Left hindlimb (tissue), 1 donor: Measurements from ENCODE around the gene CCDC192.
"Not testable (repeated sequence)": the region's sequence is repeated elsewhere in the genome, so short reads cannot be mapped to it uniquely, and the experiment has no call there.

Experiments used
- DNase-seq: peaks from one replicate; pipeline ENCODE4 v3.0.0-alpha.2; 2018

Gene CCDC192

GRCh38 chr5:127766676-127767335 lies 63.6 kb downstream of the CCDC192 start:
- DNase-seq: no peak

DNA sequence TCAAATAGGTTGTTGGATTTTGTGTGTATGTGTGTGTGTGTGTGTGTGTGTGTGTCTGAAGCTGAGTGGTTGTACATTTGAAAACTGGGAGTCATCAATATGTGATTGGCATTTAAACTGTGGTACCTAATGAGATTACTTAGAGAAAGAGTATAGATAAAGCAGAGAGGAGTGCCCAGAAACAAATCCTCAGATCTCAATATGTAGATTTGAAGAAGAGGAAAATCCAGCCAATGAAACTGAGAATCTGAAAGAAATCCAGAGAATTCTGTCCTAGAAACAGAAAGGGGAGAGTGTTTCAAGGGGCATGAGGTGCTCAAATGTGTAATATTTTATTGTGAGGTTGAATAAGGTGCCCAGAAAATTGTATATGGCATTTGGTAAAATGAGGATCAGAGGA lies 66.2 kb downstream of the CCDC192 start:
- DNase-seq: no peak

DNA sequence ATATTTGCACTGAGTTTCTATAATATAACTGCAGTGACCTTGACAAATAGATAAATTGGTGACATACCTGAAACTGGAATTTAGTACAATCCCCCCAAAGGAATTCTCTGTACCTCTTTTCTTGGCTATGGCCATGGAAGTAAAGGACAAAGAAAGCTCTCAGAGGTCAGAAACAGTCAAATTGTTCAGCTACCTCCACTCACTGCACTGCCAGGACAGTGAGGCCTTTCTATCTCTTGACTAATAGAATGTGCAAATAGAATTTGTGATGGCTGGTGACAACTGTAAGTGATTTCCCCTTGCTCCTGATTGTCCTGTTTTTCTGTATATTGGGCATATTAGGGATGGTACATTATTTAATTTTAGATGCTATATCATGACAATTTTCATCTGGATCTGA lies 67.1 kb downstream of the CCDC192 start:
- no peak for DNase-seq

- no peak for DNase-seq
Observed at GRCh38 chr5:127772531-127772930, 69.3 kb downstream of the CCDC192 start.

DNA sequence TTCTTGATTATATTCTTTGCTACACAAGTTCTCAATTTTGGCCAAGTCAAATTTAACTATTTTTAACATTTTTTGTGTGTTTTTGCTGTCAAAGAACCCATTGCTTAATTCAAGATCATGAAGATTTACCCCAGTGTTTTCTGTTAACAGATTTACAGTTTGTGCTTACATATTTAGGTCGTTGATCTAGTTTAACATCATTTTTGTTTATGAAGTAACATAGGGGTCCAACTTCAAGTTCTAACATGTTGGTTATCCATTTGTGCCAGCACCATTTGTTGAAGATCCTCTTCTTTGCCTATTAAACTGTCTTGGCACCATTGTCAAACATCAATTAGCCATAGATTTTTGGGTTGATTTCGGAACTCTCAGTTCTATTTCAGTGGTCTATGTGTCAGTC lies 71.0 kb downstream of the CCDC192 start:
- DNase-seq: no peak

DNA sequence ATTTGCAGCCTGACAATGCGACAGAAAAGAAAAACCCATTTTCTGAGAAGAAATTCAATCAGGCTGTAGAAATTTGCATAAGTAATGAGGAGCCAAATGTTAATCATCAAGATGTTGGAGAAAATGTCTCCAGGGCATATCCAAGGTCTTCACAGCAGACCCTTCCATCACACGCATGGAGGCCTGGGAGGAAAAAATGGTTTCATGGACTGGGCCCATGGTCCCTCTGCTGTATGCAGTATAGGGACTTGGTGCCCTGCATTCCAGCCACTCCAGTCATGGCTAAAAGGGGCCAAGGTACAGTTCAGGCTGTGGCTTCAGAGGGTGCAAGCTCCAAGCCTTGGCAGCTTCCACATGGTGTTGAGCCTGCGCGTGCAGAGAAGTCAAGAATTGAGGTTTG lies 73.3 kb downstream of the CCDC192 start:
- no peak for DNase-seq

GRCh38 chr5:127777957-127778356 lies 74.8 kb downstream of the CCDC192 start:
- DNase-seq: no peak

DNA sequence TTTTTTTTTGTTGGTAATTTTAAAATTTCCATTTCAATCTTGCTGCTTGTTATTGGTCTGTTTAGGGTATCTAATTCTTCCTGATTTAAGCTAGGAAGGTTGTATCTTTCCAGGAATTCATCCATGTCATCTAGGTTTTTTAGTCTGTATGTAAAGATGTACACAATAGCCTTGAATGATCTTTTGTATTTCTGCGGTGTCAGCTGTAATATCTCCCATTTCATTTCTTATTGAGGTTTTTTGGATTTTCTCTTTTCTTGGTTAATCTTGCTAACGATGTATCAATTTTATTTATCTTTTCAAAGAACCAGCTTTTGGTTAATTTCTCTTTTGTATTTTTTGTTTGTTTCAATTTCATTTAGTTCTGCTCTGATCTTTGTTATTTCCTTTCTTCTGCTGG lies 79.3 kb downstream of the CCDC192 start:
- DNase-seq: not testable (repeated sequence)

DNA sequence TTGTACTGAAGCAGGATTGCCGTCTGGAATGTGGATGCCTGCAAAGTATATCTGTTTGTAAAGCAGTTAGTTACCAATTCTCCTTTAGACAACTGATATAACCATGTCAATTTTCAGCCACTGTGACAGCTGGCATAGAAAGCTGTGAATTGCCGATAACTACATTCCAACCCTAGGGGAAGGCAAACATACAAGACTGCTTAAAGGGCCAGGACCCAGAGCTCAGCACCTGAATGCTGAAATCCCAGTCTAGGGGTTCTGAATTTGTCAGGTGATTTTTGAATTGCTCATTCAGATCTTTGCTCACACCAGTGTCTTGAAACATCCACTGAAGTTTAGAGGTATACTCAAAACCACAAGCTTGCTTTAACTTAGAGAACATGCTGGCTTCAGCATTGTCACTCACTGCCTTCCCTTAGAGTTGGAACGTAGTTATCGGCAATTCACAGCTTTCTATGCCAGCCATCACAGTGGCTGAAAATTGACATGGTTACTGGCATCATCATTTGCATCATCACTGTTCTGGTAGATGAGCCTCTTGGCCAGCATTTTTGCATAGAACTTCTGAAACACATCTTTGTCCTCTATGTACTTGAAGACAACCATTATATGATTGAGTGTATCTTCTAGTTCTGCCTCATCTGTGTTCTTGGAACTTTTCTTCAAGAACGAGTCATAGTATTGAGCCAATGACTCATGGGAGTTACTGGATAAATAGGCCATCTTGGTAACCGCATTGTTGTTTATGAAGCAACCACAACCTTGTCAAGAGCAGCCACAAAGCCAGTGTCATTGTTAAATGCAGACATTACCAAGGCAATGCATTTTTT lies 82.1 kb downstream of the CCDC192 start:
- no peak for DNase-seq

DNA sequence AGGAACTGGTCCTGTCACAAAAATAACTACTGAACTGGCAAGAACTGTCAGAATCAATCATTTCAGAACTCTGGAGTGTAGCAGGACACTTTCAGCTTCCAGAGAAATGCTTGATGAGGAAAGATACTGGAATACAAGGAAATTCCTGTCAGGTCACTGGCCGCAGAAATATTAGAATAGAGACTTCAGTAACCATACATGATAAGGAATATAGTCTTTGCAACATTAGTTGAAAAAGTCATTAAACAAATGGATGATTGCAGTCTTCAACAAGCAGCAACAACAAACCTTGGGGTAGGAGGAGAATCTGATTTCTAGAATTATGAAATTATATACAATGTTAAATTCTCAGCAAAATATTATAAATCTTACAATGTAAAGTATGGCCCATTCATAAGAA lies 88.2 kb downstream of the CCDC192 start:
- no peak for DNase-seq

DNA sequence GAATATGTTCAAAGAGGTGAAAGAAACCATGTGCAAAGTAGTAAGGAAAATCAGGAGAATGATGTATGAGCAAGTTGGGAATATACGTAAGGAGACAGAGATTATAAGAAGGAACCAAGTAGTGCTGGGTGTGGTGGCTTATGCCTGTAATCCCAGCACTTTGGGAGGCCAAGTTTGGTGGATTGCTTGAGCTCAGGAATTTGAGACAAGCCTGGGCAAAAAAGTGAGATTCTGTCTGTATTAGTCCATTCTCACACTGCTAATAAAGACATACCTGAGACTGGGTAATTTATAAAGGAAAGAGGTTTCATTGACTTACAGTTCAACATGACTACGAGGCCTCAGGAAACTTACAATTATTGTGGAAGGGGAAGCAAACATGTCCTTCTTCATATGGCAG lies 88.7 kb downstream of the CCDC192 start:
- DNase-seq: not testable (repeated sequence)

DNA sequence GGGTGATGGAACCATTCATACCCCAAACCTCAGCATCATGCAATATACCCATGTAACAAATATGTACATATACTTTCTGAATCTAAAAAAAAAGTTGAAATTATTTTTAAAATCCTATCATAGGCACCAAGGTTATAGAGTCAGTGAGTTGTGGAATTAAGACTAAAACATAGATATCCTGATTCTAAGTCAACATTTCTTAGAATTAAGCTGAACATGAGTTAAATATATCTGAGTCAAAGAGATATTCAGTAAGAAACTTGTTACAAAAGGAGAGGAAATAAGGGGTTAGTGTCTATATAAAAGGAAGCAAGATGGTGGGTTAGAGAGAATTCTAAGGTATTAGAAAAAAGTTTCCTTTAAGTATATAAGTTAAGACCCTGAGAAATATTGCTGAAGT lies 89.9 kb downstream of the CCDC192 start:
- no peak for DNase-seq

DNA sequence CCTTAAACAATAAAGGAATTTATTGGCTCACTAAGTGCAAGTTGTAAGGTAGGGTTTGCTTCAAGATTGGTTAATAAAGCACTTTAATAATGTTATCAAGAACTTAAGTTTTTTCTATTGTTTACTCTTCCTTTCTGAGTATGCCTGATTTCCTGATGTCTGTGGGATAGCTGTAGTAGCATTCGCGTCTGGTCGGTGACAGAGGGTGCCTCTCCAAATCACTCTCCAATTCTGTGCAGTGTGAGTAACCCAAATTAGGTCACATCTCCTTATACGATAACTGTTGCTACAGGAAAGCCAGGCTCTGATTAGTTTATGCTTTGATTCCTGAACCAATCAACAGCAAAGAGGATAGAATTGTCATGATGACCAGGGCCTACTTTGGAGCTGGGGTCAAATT lies 90.7 kb downstream of the CCDC192 start:
- DNase-seq: no peak

GRCh38 chr5:127796211-127796610 lies 93.0 kb downstream of the CCDC192 start:
- no peak for DNase-seq

DNA sequence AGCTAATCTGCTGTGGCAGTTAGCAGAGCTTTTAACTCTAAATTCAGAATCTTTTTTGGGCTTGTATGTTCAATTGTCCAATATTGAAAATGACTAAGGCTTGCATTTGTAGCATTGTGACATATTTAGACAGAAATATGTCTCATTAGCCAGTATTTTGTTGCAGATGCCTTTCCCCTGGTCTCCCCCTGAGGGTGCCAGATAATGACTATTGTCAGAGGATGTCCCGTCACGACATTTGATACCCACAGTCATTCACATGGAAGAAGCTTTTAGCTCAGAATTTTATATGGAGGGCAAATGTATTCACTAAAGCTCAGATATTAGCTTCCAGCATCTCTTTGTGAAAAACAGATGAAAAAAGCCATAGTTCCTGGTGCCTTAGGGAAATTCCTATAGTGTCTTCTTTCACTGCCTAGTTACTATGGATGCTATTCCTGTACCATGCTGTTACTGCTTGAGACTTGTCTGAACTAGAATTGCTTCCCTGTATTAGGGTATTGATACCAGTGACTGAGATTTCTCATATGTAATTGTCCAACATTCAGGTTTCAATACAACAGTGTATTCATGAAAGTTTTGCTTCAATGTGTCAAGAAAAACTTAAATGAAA lies 96.2 kb downstream of the CCDC192 start:
- no peak for DNase-seq

- DNase-seq: no peak
Observed at GRCh38 chr5:127801751-127802476, 98.7 kb downstream of the CCDC192 start.

GRCh38 chr5:127802477-127802865 lies 99.3 kb downstream of the CCDC192 start:
- no peak for DNase-seq

DNA sequence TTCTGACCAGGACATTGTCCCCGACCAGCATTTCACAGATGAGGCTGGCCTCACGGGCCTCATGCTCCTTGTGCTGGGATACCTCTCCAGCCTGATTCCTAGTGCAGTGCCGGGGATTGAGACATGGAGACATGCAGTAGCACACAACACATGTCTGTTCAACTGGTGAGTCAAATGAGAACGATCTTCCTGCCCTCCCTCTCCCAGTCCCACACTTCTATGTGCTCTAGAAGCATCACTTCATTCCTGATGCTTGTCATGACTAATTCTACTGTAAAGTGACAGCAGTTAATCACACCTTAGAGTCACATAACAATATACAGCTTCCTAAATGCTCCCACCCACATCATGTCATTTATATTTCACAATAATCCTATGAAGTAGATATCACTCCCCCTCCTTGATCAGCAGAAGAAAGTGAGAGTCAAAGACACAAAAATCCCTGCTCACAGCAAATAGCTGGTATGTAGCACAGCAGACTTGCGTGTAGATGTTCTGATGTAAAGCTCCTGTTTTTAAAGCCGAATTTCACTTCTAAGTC lies 101.8 kb downstream of the CCDC192 start:
- DNase-seq: no peak

GRCh38 chr5:127805448-127805847 lies 102.3 kb downstream of the CCDC192 start:
- no peak for DNase-seq

DNA sequence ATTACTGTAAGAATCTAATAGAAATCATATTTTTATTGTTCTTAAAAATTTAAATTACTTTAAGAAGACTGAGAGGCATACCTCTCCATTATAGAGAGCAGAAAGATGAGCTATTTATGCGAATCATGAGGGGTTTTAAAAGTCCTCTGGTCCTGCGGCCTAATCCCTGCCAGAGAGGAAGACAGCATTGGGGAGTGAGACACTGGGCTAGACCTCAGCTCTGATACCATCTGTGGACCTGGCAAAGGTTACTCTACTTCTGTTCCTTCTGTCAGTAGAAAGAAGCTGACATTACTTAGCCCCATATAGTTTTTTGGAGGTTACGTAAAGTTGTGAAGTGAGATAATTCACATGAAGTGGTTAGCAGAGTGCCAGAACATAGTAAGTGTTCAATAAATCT lies 103.6 kb downstream of the CCDC192 start:
- no peak for DNase-seq

- no peak for DNase-seq
Observed at GRCh38 chr5:127809533-127809932, 106.3 kb downstream of the CCDC192 start.

DNA sequence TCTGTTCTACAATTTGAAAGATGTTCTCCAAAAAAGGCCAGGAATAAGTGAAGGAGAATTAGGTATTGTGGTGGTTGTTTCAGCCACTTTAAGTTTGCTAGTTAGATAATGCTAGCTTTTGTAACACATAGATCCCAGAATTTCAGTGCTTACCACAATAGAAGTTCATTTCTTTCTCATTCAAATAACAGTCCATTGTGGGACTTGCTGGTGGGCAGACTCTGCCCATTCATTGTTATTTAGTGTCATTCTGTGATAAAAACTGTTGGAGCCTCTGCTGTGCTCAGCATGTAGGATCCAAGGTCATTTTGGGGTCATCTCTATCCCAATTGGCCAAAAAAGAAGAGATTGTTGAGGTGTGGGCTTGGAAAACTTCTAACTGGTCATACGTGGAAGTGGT lies 106.8 kb downstream of the CCDC192 start:
- no peak for DNase-seq
